OCI-LY1 (cell line): ENCODE measurements around the gene CCL16.
"Not testable (repeated sequence)": the region's sequence is repeated elsewhere in the genome, so short reads cannot be mapped to it uniquely, and the experiment has no call there.

Experiments used
- H2AFZ ChIP-seq: fragments of 200-600 bp; sonication (generic), shearing (Covaris generic); 2 replicates; pipeline ENCODE4 v1.6.0; 2014; ENCODE audit warnings: antibody characterized with exemption, mild to moderate bottlenecking, low read length
- H3F3A ChIP-seq: fragments of 200-600 bp; sonication (generic), shearing (Covaris generic); 2 replicates; pipeline ENCODE4 v1.6.0; 2014; ENCODE audit warnings: mild to moderate bottlenecking, antibody characterized with exemption, low read length, moderate library complexity; ENCODE audit not compliant: insufficient read depth
- H3K27ac ChIP-seq: fragments of 200-600 bp; sonication (generic); 2 replicates; pipeline ENCODE4 v1.5.1; 2014; ENCODE audit warnings: low read length, mixed run types, mild to moderate bottlenecking, low read depth; ENCODE audit not compliant: poor library complexity, severe bottlenecking
- H3K27me3 ChIP-seq: fragments of 200-600 bp; sonication (generic); 2 replicates; pipeline ENCODE4 v1.6.0; 2014; ENCODE audit warnings: antibody characterized with exemption, mild to moderate bottlenecking, low read length, moderate library complexity; ENCODE audit not compliant: insufficient read depth
- H3K36me3 ChIP-seq: fragments of 200-600 bp; sonication (generic); 2 replicates; pipeline ENCODE4 v1.6.1; 2014; ENCODE audit warnings: mild to moderate bottlenecking, antibody characterized with exemption, low read length, moderate library complexity, mixed read lengths; ENCODE audit not compliant: insufficient read depth
- H3K4me1 ChIP-seq: fragments of 200-600 bp; sonication (generic); 2 replicates; pipeline ENCODE4 v1.5.1; 2014; ENCODE audit warnings: mild to moderate bottlenecking, low read length, moderate library complexity; ENCODE audit not compliant: insufficient read depth, severe bottlenecking
- H3K4me2 ChIP-seq: fragments of 200-600 bp; sonication (generic), shearing (Covaris generic); 2 replicates; pipeline ENCODE4 v1.6.1; 2014; ENCODE audit warnings: low read length
- H3K4me3 ChIP-seq: fragments of 200-600 bp; sonication (generic); 2 replicates; pipeline ENCODE4 v1.5.1; 2014; ENCODE audit warnings: low read length, low read depth, mild to moderate bottlenecking, mixed read lengths; ENCODE audit not compliant: poor library complexity, severe bottlenecking
- H3K79me2 ChIP-seq: fragments of 200-600 bp; shearing (Covaris generic); 2 replicates; pipeline ENCODE4 v1.6.1; 2016; ENCODE audit warnings: mixed run types, low read length, mixed read lengths; ENCODE audit not compliant: insufficient read depth
- H3K9ac ChIP-seq: fragments of 200-600 bp; sonication (generic), shearing (Covaris generic); 2 replicates; pipeline ENCODE4 v1.6.1; 2014; ENCODE audit warnings: mild to moderate bottlenecking, low read length, mixed read lengths
- H3K9me2 ChIP-seq: fragments of 200-600 bp; sonication (generic), shearing (Covaris generic); 2 replicates; pipeline ENCODE4 v1.6.1; 2014; ENCODE audit warnings: low read depth, mild to moderate bottlenecking, low read length, mixed read lengths
- H3K9me3 ChIP-seq: fragments of 200-600 bp; shearing (Covaris generic); 2 replicates; pipeline ENCODE4 v1.6.1; 2014; ENCODE audit warnings: low read length, mixed read lengths
- H4K20me1 ChIP-seq: fragments of 200-600 bp; sonication (generic), shearing (Covaris generic); 2 replicates; pipeline ENCODE4 v1.6.0; 2016; ENCODE audit warnings: mild to moderate bottlenecking, low read length; ENCODE audit not compliant: insufficient read depth
- CTCF ChIP-seq: fragments of 200-600 bp; sonication (generic), shearing (Covaris generic); IDR thresholded peaks from 2 replicates; pipeline ENCODE4 v1.5.1; 2017; ENCODE audit warnings: mild to moderate bottlenecking, antibody characterized with exemption, low read length, moderate library complexity, mixed read lengths
- EZH2 ChIP-seq: fragments of 200-600 bp; sonication (generic), shearing (Covaris generic); IDR thresholded peaks from 2 replicates; pipeline ENCODE4 v1.8.0; 2017; ENCODE audit warnings: borderline replicate concordance, mixed run types, mild to moderate bottlenecking, antibody characterized with exemption, low read length, moderate library complexity, mixed read lengths

Gene CCL16

GRCh38 chr17:35942588-35943186 is 38.6 kb downstream of the CCL16 start:
- no peak overlapping the region for H2AFZ ChIP-seq

GRCh38 chr17:35938492-35938891 is 42.8 kb downstream of the CCL16 start:
- not testable (repeated sequence) for H3K4me2 ChIP-seq, H3K4me3 ChIP-seq, H3K9ac ChIP-seq, H3K9me2 ChIP-seq, H3K9me3 ChIP-seq, H3K27me3 ChIP-seq, H3K79me2 ChIP-seq, H3K27ac ChIP-seq, H3K4me1 ChIP-seq, H3K36me3 ChIP-seq, H4K20me1 ChIP-seq, H2AFZ ChIP-seq, H3F3A ChIP-seq

More at GRCh38 chr17:35942588-35943186, 38.6 kb downstream of the CCL16 start:
- no peaks in the 10 kb centered on the region for H3K79me2 ChIP-seq
- no peaks in the 10 kb centered on the region for H3K36me3 ChIP-seq
- no peak overlapping the region for H3K9ac ChIP-seq
- H3K9me3 ChIP-seq = no peaks in the 10 kb centered on the region
- no peaks in the 10 kb centered on the region for H4K20me1 ChIP-seq
- TF ChIP-seq CTCF (no peak), EZH2 (no peak)
- no peak overlapping the region for H3K4me3 ChIP-seq
- no peaks in the 10 kb centered on the region for H3K4me1 ChIP-seq
- H3K9me2 ChIP-seq = no peaks in the 10 kb centered on the region
- no peak overlapping the region for H3K27ac ChIP-seq
- no peaks in the 10 kb centered on the region for H3K27me3 ChIP-seq
- no peaks in the 10 kb centered on the region for H3F3A ChIP-seq
- H3K4me2 ChIP-seq = no peak overlapping the region

GRCh38 chr17:35936063-35936462 is 45.2 kb downstream of the CCL16 start:
- Histone ChIP-seq H3K4me3 (no peak overlapping the region), H3K79me2 (no peaks in the 10 kb centered on the region), H3K9me3 (no peaks in the 10 kb centered on the region), H3F3A (no peaks in the 10 kb centered on the region), H3K27ac (no peak overlapping the region), H3K27me3 (no peaks in the 10 kb centered on the region), H3K4me1 (peaks cover 2% of the 10 kb centered on the region), H3K4me2 (no peak overlapping the region), H3K9me2 (no peaks in the 10 kb centered on the region), H3K36me3 (no peaks in the 10 kb centered on the region), H4K20me1 (no peaks in the 10 kb centered on the region), H3K9ac (no peak overlapping the region), H2AFZ (no peak overlapping the region)
- TF ChIP-seq CTCF (no peak), EZH2 (no peak)

- H3K36me3 ChIP-seq = no peaks in the 10 kb centered on the region
- H3K4me2 ChIP-seq = no peak overlapping the region
- no peak for TF ChIP-seq EZH2
- TF ChIP-seq CTCF = no peak
- H3K4me1 ChIP-seq = peaks cover 12% of the 10 kb centered on the region
- no peaks in the 10 kb centered on the region for H3K9me2 ChIP-seq
- no peak overlapping the region for H3K27ac ChIP-seq
- no peak overlapping the region for H3K9ac ChIP-seq
- H3K79me2 ChIP-seq = no peaks in the 10 kb centered on the region
- H4K20me1 ChIP-seq = no peaks in the 10 kb centered on the region
- no peaks in the 10 kb centered on the region for H3F3A ChIP-seq
- H3K27me3 ChIP-seq = no peaks in the 10 kb centered on the region
- no peak overlapping the region for H2AFZ ChIP-seq
- no peaks in the 10 kb centered on the region for H3K9me3 ChIP-seq
- H3K4me3 ChIP-seq = no peak overlapping the region
Observed at GRCh38 chr17:35934760-35935159, 46.5 kb downstream of the CCL16 start.
